ENCODE data around the gene BMPR1A. TPM values are rescaled to one million over a fixed set of nuclear protein-coding genes. Genes with fewer than 3 reads are reported as not detected.

Gene BMPR1A
- polyA plus RNA-seq, 4 donors = 64.3 to 89.4 (median 78.2) TPM

DNA sequence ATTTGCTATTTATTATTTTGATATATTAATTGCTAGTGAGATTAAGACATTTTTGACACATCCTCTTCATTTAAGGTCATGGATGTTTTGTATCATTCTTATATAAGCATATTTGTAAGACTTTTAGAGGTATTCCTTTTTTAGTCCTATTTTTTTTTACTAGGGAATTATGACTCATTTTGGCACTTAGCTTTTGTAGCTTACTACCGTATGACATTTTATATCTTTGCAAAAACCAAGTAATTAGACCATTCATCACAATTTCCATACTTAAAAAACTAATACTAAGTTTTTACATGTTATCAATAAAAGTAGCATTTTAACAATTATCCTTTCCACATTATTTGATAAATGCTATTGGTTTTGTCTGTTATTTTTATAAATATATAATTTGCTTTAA, 41.6 kb downstream of the BMPR1A start:
- no peak for DNase-seq (ENCODE audit: low read depth in 4 of 4, low spot score in 3 of 4)

GRCh38 chr10:86798611-86799010, 42.2 kb downstream of the BMPR1A start:
- DNase-seq (ENCODE audit: low read depth in 4 of 4, low spot score in 3 of 4) = no peak

GRCh38 chr10:86799188-86799845, 42.9 kb downstream of the BMPR1A start:
- DNase-seq (ENCODE audit: low read depth in 4 of 4, low spot score in 3 of 4) = no peak

- DNase-seq (ENCODE audit: low read depth in 4 of 4, low spot score in 3 of 4) = no peak
Observed at GRCh38 chr10:86801995-86802394, 45.6 kb downstream of the BMPR1A start.

GRCh38 chr10:86802473-86803108, 46.2 kb downstream of the BMPR1A start:
- no peak for DNase-seq (ENCODE audit: low read depth in 4 of 4, low spot score in 3 of 4)

DNA sequence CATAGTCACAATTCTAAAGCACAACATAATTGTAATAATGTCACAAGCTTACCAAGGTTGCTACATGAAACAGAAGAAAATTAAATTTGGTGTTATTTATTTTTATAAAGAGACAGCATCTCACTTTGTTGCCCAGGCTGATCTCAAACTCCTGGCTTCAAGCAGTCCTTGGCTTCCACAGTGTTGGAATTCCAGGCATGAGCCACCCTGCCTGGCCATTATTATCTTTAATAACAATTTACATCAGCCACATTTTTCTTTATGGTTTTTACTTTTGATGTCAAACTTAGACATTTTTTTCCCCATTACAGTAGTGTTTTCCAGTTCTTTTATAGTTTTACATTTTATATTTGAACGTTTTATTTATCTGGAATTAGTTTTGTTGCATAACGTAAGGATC, 46.7 kb downstream of the BMPR1A start:
- DNase-seq (ENCODE audit: low read depth in 4 of 4, low spot score in 3 of 4) = no peak

DNA sequence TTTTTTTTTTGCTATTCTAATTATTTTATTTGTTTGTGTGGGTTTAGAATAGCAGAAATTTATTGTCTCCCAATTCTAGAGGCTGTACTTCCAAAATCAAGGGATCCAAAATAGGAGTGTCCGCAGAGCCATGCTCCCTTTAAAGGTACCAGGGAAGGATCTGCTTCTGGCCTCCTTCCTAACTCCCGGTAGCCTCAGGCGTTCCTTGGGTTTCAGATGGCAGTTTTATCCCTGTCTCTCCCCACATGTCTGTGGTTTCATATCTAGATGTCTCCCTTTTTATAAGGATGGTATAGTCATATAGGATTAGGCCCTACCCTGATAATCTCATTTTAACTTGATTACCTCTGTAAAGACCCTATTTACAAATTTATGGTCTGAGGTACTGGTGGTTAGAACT, 48.4 kb downstream of the BMPR1A start:
- DNase-seq (ENCODE audit: low read depth in 4 of 4, low spot score in 3 of 4) = no peak

DNA sequence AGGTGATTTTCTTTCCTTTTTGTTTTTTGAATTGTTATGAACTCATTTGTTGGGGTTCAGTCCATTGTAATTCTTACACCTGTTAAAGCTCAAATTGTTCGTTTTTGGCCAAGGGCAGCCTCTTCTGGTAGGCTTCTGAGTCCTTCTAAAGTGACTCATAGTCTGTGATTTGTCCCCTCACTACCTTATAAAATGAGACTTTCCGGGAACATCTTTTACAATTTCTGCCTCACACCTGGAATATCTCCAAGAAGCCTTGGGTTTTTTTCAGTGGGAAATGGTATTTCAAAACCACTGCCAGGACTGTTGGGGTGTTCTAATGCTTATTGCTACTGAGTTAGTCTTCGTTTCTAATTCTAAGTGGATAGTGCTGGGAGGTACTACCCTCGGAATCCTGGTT, 56.7 kb downstream of the BMPR1A start:
- no peak for DNase-seq (ENCODE audit: low read depth in 4 of 4, low spot score in 3 of 4)

DNA sequence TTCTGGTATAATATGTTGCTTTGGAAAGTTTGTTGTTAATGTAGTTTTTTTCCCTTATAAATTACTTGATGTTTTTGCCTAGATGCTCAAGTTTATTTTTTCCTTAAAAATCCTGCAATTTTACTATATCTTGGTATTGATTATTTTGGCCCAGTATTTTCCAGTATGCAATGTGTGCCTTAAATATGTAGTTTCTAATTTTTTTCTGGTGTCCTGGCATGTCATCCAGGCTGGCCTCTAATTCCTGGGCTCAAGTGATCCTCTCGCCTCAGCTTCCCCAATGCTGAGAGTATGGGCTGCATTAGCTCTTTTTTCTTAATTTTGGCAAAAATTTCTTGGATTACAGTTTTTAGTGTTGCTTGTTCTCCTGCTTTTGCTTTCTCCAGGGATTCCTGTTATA, 57.6 kb downstream of the BMPR1A start:
- DNase-seq (ENCODE audit: low read depth in 4 of 4, low spot score in 3 of 4) = no peak

- no peak for DNase-seq (ENCODE audit: low read depth in 4 of 4, low spot score in 3 of 4)
Observed at GRCh38 chr10:86815035-86815617, 58.7 kb downstream of the BMPR1A start.

- no peak for DNase-seq (ENCODE audit: low read depth in 4 of 4, low spot score in 3 of 4)
Observed at GRCh38 chr10:86815640-86816039, 59.2 kb downstream of the BMPR1A start.

DNA sequence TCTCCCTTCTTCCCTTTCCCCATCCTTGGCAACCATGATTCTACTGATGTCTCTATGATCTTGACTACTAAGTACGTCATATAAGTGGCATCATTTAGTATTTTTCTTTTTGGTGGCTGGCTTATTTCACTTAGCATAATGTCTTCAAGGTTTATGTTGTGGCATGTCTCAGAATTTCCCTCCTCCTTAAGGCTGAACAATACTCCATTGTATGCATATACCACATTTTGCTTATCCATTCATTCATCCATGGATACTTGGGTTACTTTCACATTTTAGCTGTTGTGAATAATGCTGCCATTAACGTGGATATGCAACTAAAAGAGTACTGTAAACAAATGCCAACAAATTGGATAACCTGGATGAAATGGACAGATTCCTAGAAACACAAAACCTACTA, 60.8 kb downstream of the BMPR1A start:
- no peak for DNase-seq (ENCODE audit: low read depth in 4 of 4, low spot score in 3 of 4)

DNA sequence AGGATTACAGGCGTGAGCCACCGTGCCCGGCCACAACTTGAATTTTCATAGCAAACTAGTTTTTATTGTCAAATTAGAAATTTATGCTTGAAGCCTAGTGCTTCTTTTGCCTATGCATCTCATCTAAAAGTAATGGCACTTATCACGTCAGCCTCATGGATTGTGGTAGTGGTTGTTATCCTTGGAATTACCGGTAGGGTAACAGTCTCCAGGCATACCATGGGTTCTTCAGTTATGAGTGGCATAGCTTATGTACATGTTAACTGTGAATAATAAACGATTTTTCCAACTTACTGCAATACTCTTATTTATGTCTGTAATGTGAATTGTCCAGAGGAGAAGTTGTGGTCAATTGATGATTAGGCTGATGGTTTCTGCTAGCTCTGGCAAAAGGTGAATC, 63.1 kb downstream of the BMPR1A start:
- DNase-seq (ENCODE audit: low read depth in 4 of 4, low spot score in 3 of 4) = no peak

DNA sequence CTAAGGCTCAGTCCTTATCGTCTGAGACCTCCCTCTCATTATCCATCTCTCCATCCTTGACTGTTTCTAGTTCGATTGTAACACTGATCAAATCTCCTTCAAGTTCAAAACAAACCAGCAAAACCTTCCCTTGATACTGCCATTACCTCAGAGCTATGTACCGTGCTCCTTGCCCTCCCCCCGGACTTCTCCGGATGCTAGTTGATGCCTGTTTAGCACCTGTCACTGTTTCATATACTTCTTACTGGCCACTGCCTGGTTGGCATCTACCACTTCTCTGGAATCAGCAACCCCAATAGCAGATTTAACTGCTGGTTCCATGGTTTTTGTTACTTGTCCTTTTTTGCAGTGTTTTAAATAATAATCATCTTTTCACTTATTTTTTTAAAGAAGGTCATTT, 64.1 kb downstream of the BMPR1A start:
- DNase-seq (ENCODE audit: low read depth in 4 of 4, low spot score in 3 of 4) = no peak

GRCh38 chr10:86821388-86821999, 65.1 kb downstream of the BMPR1A start:
- DNase-seq (ENCODE audit: low read depth in 4 of 4, low spot score in 3 of 4) = no peak

- DNase-seq (ENCODE audit: low read depth in 4 of 4, low spot score in 3 of 4) = no peak
Observed at GRCh38 chr10:86823565-86823964, 67.1 kb downstream of the BMPR1A start.

DNA sequence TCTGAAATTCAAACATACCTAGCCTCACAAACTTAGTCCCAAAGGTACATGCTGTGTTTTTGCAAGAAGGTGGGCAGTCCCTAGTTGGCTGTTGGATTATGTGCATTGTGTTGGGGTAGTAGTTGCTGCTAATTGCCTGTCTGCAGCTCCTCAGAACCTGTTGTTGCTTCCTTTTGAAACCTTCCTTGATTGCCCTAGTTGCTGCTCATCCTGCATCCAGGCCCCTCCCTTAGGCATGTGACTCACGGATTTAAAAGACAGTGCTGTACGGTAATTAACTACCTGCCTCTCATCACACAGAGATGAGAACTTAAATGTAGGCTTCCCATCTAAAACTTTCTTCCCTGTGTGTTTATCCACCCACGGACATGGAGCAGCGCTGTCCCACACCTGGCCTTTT, 67.7 kb downstream of the BMPR1A start:
- no peak for DNase-seq (ENCODE audit: low read depth in 4 of 4, low spot score in 3 of 4)

GRCh38 chr10:86825366-86825765, 68.9 kb downstream of the BMPR1A start:
- DNase-seq (ENCODE audit: low read depth in 4 of 4, low spot score in 3 of 4) = no peak

DNA sequence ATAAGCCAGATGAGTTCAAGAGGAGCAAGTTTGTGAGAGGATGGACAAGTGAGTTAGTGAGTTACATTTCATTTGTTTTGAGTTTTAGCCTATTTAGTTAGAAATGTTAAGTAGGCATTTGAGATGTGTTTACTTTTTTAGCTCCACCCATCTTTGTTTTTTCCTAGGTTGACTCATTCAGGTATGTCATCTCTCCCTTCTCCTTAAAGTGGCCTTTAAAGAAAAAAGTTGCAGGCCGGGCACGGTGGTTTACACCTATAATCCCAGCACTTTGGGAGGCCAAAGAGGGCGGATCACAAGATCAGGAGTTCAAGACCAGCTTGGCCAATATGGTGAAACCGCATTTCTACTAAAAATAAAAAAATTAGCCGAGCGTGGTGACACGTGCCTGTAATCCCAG, 71.2 kb downstream of the BMPR1A start:
- no peak for DNase-seq (ENCODE audit: low read depth in 4 of 4, low spot score in 3 of 4)

GRCh38 chr10:86828145-86828544, 71.7 kb downstream of the BMPR1A start:
- DNase-seq (ENCODE audit: low read depth in 4 of 4, low spot score in 3 of 4) = no peak

DNA sequence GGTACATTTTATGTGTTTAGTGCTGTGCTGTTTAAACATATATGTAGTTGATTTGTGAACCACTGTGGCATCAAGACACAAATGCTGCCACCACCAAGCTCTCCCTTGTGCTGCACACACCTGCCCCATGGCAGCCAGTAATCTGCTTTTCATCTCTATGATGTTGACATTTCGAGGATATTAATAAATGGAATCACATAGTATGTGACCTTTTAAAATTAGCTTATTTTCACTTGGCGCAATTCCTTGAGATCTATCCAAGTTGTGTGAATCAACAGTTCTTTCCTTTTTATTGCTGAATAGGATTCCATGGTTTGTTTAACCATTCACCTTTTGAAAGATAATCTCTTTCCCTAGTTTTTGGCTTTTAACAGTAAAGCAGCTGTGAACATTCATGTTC, 73.1 kb downstream of the BMPR1A start:
- no peak for DNase-seq (ENCODE audit: low read depth in 4 of 4, low spot score in 3 of 4)

GRCh38 chr10:86830043-86830591, 73.7 kb downstream of the BMPR1A start:
- no peak for DNase-seq (ENCODE audit: low read depth in 4 of 4, low spot score in 3 of 4)
